HepG2 (cell line): ENCODE data around the gene FOXD1. TPM values are rescaled to one million over a fixed set of nuclear protein-coding genes. Genes with fewer than 3 reads are reported as not detected.

Source experiments
- GMEB2 ChIP-seq: IDR thresholded peaks from 2 replicates; pipeline ENCODE4 v1.6.1; 2016; ENCODE audit warnings: missing biosample characterization, missing genetic modification reagents, low read depth
- HBP1 ChIP-seq: IDR thresholded peaks from 2 replicates; pipeline ENCODE4 v1.6.1; 2016; ENCODE audit warnings: low read depth, control low read depth
- HCFC1 ChIP-seq: fragments of 150-350 bp; IDR thresholded peaks from 2 replicates; pipeline ENCODE4 v1.6.1; 2014; ENCODE audit warnings: low read depth, low read length
- MIER2 ChIP-seq: IDR thresholded peaks from 2 replicates; pipeline ENCODE4 v1.6.1; 2016; ENCODE audit warnings: missing biosample characterization, missing genetic modification reagents
- ZBTB49 ChIP-seq: sonication (generic); formaldehyde crosslinking; IDR thresholded peaks from 2 replicates; pipeline ENCODE4 v1.4.0; 2020; ENCODE audit warnings: missing genetic modification reagents, borderline replicate concordance
- ZNF557 ChIP-seq: sonication (generic); formaldehyde crosslinking; IDR thresholded peaks from 2 replicates; pipeline ENCODE4 v1.4.0; 2020; ENCODE audit warnings: missing genetic modification reagents
- ZNF772 ChIP-seq: sonication (generic); formaldehyde crosslinking; IDR thresholded peaks from 2 replicates; pipeline ENCODE4 v1.5.0; 2020; ENCODE audit warnings: mild to moderate bottlenecking, missing genetic modification reagents
- ZUFSP ChIP-seq: sonication (generic); formaldehyde crosslinking; IDR thresholded peaks from 2 replicates; pipeline ENCODE4 v1.9.0; 2021; ENCODE audit warnings: missing genetic modification reagents, mild to moderate bottlenecking, borderline replicate concordance
- polyA plus RNA-seq, 8 experiments: library from polyadenylated mRNA; depleted of rRNA in 3 of 8; stranded (reverse) in 7 of 8; unstranded in 1 of 8; fragments of >200 nt; fragmentation: Illumina TruSeq in 4 of 8; extraction: Trizol in 4 of 8; gene quantifications; 2 replicates each; pipeline versions ENCODE4 v1.2.1 to v1.2.3, GENCODE V29; 2011 to 2016; ENCODE audit warnings: low read depth in 4 of 8, missing spikeins in 1 of 8, mixed read lengths in 1 of 8; ENCODE audit not compliant: insufficient read depth in 1 of 8
- total RNA-seq, 5 experiments: library from RNA; depleted of rRNA; stranded (reverse); fragments of >200 nt; fragmentation: Illumina TruSeq; extraction: Trizol; gene quantifications; 2 replicates each; pipeline ENCODE4 v1.2.3, GENCODE V29; 2016; ENCODE audit warnings: low read depth in 1 of 5

Gene FOXD1
- total and polyA plus RNA-seq, 2 of the 13 experiments (the other 11 are each of a cell fraction or from before 2014, with no cell fraction given): 0.04 to 0.05 TPM

- TF ChIP-seq GMEB2 (CRISPR knock-in tag) (no peak), ZNF557 (no peak), HBP1 (no peak), ZUFSP (CRISPR knock-in tag) (no peak), ZNF772 (CRISPR knock-in tag) (no peak), MIER2 (no peak), ZBTB49 (CRISPR knock-in tag) (no peak), HCFC1 (no peak)
Observed at GRCh38 chr5:73495772-73496335, 47.3 kb upstream of the FOXD1 start (continued).
